NCI-H345 treated with DMSO at 0.1 percent for 48 hours (cell line): ENCODE measurements around the gene IL5.
"Not testable (repeated sequence)": the region's sequence is repeated elsewhere in the genome, so short reads cannot be mapped to it uniquely, and the experiment has no call there.

Source experiments
- DNase-seq: peaks from one replicate; lab custom pipeline; 2025; ENCODE audit not compliant: unreplicated experiment; lab: John Stamatoyannopoulos, UW

Gene IL5

GRCh38 chr5:132543472-132544201 lies at the start of gene IL5:
IL5 (minus strand) TSS chr5:132543522; CDS start chr5:132543478, 44 bp downstream.
- no peak for DNase-seq

GRCh38 chr5:132592521-132592920 lies 49.2 kb upstream of the IL5 start:
- no peak for DNase-seq

- no peak for DNase-seq
These were observed 47.8 kb upstream of the IL5 start for GRCh38 chr5:132591145-132591544.

- DNase-seq: no peak
These were observed 46.1 kb upstream of the IL5 start for GRCh38 chr5:132589467-132589866.

- no peak for DNase-seq
These were observed 42.7 kb upstream of the IL5 start for GRCh38 chr5:132586063-132586462.

- not testable (repeated sequence) for DNase-seq
These were observed 41.2 kb upstream of the IL5 start for GRCh38 chr5:132584560-132584959.

GRCh38 chr5:132576123-132576522 lies 32.8 kb upstream of the IL5 start:
- DNase-seq: no peak

GRCh38 chr5:132566657-132567056 lies 23.3 kb upstream of the IL5 start:
- no peak for DNase-seq

- DNase-seq: not testable (repeated sequence)
These were observed 21.2 kb upstream of the IL5 start for GRCh38 chr5:132564555-132564954.

- no peak for DNase-seq
These were observed 18.3 kb upstream of the IL5 start for GRCh38 chr5:132561601-132562000.

- no peak for DNase-seq
These were observed 16.2 kb upstream of the IL5 start for GRCh38 chr5:132559383-132560060.

- peak; percentile 18 for DNase-seq
These were observed 14.3 kb upstream of the IL5 start for GRCh38 chr5:132557478-132558172.

GRCh38 chr5:132556763-132557477 lies 13.6 kb upstream of the IL5 start, which contains the start of gene RAD50:
RAD50 (plus strand) TSS chr5:132556977; CDS start chr5:132557325, 348 bp downstream.
- DNase-seq: peak; percentile 72

GRCh38 chr5:132556153-132556762 lies 12.9 kb upstream of the IL5 start:
- no peak for DNase-seq

- DNase-seq: no peak
These were observed 6.3 kb upstream of the IL5 start for GRCh38 chr5:132549576-132549975.

GRCh38 chr5:132548834-132549233 lies 5.5 kb upstream of the IL5 start:
- DNase-seq: not testable (repeated sequence)

GRCh38 chr5:132547269-132547668 lies 3.9 kb upstream of the IL5 start:
- no peak for DNase-seq

GRCh38 chr5:132546108-132546507 lies 2.8 kb upstream of the IL5 start:
- no peak for DNase-seq

GRCh38 chr5:132540764-132541163 lies 2.6 kb downstream of the IL5 start:
- DNase-seq: no peak

GRCh38 chr5:132540149-132540548 lies 3.2 kb downstream of the IL5 start:
- no peak for DNase-seq

GRCh38 chr5:132539716-132540115 lies 3.6 kb downstream of the IL5 start:
- no peak for DNase-seq
